Parathyroid adenoma (tissue), 2 donors: Measurements from ENCODE around the gene FBXL17.
"Not testable (repeated sequence)": the region's sequence is repeated elsewhere in the genome, so short reads cannot be mapped to it uniquely, and the experiment has no call there.

Experiments
- H2AFZ ChIP-seq: fragments of 300-600 bp; sonication (generic); one replicate; pipeline ENCODE4 v1.7.0; 2017; ENCODE audit warnings: antibody characterized with exemption, mild to moderate bottlenecking
- H3K27ac ChIP-seq: fragments of 300-600 bp; sonication (generic); one replicate; pipeline ENCODE4 v1.7.0; 2017
- H3K27me3 ChIP-seq: fragments of 300-600 bp; sonication (generic); one replicate; pipeline ENCODE4 v1.7.0; 2017; ENCODE audit warnings: low read length; ENCODE audit not compliant: control insufficient read depth, insufficient read depth
- H3K36me3 ChIP-seq: fragments of 300-600 bp; sonication (generic); one replicate; pipeline ENCODE4 v1.7.0; 2017; ENCODE audit warnings: low read length; ENCODE audit not compliant: control insufficient read depth, insufficient read depth
- H3K4me1 ChIP-seq: fragments of 300-600 bp; sonication (generic); one replicate; pipeline ENCODE4 v1.7.0; 2017; ENCODE audit warnings: control low read depth
- H3K4me2 ChIP-seq: fragments of 300-600 bp; sonication (generic); one replicate; pipeline ENCODE4 v1.7.0; 2017; ENCODE audit warnings: low read length
- H3K4me3 ChIP-seq: fragments of 300-600 bp; sonication (generic); one replicate; pipeline ENCODE4 v1.7.0; 2017; ENCODE audit warnings: low read depth, low read length
- H3K79me2 ChIP-seq: fragments of 300-600 bp; sonication (generic); one replicate; pipeline ENCODE4 v1.7.0; 2017; ENCODE audit warnings: control low read depth
- H3K9ac ChIP-seq: fragments of 300-600 bp; sonication (generic); one replicate; pipeline ENCODE4 v1.7.0; 2017; ENCODE audit warnings: mild to moderate bottlenecking
- H3K9me3 ChIP-seq: fragments of 300-600 bp; sonication (generic); one replicate; pipeline ENCODE4 v1.7.0; 2017; ENCODE audit warnings: low read length; ENCODE audit not compliant: control insufficient read depth
- TF ChIP-seq, protein P1 (sequence below): fragments of 300-600 bp; sonication (generic); IDR thresholded peaks from one replicate; pipeline ENCODE4 v1.7.0; 2017; ENCODE audit warnings: antibody characterized with exemption, mild to moderate bottlenecking
- donor health status: primary hyperparathyroidism.

FBXL17 gene

DNA sequence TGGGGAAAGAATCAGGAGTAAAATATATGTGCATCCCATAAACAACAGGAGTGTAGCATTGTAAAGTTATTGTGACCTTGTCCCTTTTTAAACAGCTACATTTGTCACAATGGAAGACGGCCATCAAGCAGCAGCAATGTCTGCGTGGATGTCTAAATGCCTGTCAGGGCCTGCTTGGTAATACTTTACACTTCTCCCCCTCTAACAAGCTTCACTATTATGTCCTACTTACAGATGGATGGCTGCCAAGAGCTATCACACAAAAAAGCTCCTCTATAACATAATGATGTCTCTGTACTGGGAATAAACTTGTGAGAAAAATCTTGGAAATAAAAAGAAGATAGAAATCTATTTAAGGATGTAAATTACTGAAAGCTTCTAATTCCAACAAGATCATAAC, 213.0 kb downstream of the FBXL17 start:
- Histone ChIP-seq H3K79me2 (no peaks in the 10 kb centered on the region), H3K9me3 (no peaks in the 10 kb centered on the region), H3K27me3 (no peaks in the 10 kb centered on the region), H3K4me1 (peaks cover 2% of the 10 kb centered on the region), H3K36me3 (no peaks in the 10 kb centered on the region), H2AFZ (no peak overlapping the region), H3K27ac (no peak overlapping the region), H3K9ac (no peak overlapping the region), H3K4me2 (no peak overlapping the region), H3K4me3 (no peak overlapping the region)
- TF ChIP-seq, protein P1, sequence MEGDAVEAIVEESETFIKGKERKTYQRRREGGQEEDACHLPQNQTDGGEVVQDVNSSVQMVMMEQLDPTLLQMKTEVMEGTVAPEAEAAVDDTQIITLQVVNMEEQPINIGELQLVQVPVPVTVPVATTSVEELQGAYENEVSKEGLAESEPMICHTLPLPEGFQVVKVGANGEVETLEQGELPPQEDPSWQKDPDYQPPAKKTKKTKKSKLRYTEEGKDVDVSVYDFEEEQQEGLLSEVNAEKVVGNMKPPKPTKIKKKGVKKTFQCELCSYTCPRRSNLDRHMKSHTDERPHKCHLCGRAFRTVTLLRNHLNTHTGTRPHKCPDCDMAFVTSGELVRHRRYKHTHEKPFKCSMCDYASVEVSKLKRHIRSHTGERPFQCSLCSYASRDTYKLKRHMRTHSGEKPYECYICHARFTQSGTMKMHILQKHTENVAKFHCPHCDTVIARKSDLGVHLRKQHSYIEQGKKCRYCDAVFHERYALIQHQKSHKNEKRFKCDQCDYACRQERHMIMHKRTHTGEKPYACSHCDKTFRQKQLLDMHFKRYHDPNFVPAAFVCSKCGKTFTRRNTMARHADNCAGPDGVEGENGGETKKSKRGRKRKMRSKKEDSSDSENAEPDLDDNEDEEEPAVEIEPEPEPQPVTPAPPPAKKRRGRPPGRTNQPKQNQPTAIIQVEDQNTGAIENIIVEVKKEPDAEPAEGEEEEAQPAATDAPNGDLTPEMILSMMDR = no peak

DNA sequence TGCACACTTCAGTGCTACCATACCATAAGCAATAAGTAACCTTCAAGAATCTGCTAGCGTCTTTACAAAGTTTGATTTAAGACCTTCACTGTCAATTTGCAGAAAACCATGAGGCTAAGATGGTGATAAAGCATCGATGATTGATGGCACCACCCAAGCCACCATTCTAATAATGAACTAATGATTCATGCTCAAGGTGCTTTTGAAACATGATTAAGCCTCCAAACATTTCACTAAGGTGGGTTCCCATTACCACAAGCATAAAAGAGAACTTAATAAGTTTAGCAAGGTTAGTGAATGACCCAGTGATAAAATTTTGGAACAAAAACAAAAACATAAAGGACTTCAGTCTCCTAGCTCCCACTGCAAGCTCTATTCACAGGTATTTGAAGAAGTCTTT, 214.7 kb downstream of the FBXL17 start:
- no peak overlapping the region for H3K4me3 ChIP-seq
- H3K36me3 ChIP-seq = no peaks in the 10 kb centered on the region
- H3K27me3 ChIP-seq = no peaks in the 10 kb centered on the region
- TF ChIP-seq, protein P1 = no peak
- no peak overlapping the region for H3K9ac ChIP-seq
- H3K27ac ChIP-seq = no peak overlapping the region
- no peak overlapping the region for H3K4me2 ChIP-seq
- no peak overlapping the region for H2AFZ ChIP-seq
- H3K79me2 ChIP-seq = no peaks in the 10 kb centered on the region
- H3K4me1 ChIP-seq = peaks cover 5% of the 10 kb centered on the region
- H3K9me3 ChIP-seq = no peaks in the 10 kb centered on the region

DNA sequence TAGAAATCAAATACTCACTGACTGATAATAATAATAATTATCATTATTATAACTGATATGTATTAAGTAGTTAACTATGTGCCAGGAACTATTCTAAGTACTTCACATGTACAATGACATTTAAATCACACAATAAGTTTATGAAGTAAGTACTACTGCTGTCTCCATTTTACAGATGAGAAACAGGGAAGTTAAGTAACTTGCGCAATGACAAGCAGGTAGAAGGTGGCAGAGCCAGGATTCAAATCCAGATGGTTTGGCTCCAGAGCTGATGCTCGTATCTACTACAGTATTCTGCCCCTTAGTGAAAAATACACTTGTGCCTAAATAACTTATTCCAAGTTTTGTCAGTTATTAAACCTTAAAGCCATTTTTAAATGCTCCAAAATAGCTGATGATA, 217.3 kb downstream of the FBXL17 start:
- no peak overlapping the region for H2AFZ ChIP-seq
- H3K36me3 ChIP-seq = no peaks in the 10 kb centered on the region
- H3K27ac ChIP-seq = no peak overlapping the region
- no peaks in the 10 kb centered on the region for H3K27me3 ChIP-seq
- no peak overlapping the region for H3K9ac ChIP-seq
- H3K9me3 ChIP-seq = no peaks in the 10 kb centered on the region
- TF ChIP-seq, protein P1 = no peak
- no peaks in the 10 kb centered on the region for H3K79me2 ChIP-seq
- H3K4me2 ChIP-seq = no peak overlapping the region
- H3K4me1 ChIP-seq = peaks cover 5% of the 10 kb centered on the region
- no peak overlapping the region for H3K4me3 ChIP-seq

DNA sequence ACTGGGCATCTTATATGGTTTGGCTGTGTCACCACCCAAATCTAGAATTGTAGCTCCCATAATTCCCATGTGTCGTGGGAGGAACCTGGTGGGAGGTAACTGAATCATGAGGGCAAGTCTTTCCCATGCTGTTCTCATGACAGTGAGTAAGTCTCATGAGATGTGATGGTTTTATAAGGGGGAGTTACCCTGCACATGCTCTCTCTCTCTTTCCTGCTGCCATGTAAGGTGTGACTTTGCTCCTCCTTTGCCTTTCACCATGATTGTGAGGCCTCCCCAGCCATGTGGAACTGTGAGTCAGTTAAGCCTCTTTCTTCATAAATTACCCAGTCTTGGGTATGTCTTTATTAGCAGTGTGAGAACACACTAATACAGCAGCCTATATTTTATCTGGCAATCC, 229.0 kb downstream of the FBXL17 start:
- H3K4me2 ChIP-seq, H3K27me3 ChIP-seq, H3K9ac ChIP-seq, H3K27ac ChIP-seq, H3K4me3 ChIP-seq, H3K36me3 ChIP-seq, H3K4me1 ChIP-seq, H3K79me2 ChIP-seq, H2AFZ ChIP-seq, H3K9me3 ChIP-seq: not testable (repeated sequence)

DNA sequence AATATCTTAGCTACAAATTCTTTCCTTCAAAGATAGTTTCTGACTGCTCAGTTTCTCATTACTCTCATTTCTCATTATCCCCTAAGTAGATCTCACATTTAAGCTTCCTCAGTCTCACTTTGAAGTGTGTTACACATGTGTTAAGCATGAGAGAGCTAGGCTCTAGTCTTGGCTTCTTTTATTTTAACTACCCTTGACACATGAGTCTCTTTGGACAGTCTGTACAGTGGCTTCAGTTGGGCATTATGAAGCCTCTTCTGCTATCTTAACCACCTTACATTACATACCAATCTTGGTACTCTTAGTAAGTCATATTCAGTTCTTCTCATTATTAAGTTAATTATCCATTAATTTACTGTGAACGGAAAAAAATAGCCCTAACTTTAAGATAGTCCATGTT, 232.5 kb downstream of the FBXL17 start:
- Histone ChIP-seq H3K36me3 (no peaks in the 10 kb centered on the region), H3K27ac (no peak overlapping the region), H2AFZ (no peak overlapping the region), H3K4me2 (no peak overlapping the region), H3K9me3 (no peaks in the 10 kb centered on the region), H3K4me3 (no peak overlapping the region), H3K9ac (no peak overlapping the region), H3K27me3 (no peaks in the 10 kb centered on the region), H3K79me2 (no peaks in the 10 kb centered on the region), H3K4me1 (peaks cover 4% of the 10 kb centered on the region)
- TF ChIP-seq, protein P1 = no peak
